ENCODE results near the gene FBXL17.
A peak's percentile ranks its signal among the peaks of the same experiment; 100 is the strongest.
"Not testable (repeated sequence)": the region's sequence is repeated elsewhere in the genome, so short reads cannot be mapped to it uniquely, and the experiment has no call there.

The FBXL17 gene

DNA sequence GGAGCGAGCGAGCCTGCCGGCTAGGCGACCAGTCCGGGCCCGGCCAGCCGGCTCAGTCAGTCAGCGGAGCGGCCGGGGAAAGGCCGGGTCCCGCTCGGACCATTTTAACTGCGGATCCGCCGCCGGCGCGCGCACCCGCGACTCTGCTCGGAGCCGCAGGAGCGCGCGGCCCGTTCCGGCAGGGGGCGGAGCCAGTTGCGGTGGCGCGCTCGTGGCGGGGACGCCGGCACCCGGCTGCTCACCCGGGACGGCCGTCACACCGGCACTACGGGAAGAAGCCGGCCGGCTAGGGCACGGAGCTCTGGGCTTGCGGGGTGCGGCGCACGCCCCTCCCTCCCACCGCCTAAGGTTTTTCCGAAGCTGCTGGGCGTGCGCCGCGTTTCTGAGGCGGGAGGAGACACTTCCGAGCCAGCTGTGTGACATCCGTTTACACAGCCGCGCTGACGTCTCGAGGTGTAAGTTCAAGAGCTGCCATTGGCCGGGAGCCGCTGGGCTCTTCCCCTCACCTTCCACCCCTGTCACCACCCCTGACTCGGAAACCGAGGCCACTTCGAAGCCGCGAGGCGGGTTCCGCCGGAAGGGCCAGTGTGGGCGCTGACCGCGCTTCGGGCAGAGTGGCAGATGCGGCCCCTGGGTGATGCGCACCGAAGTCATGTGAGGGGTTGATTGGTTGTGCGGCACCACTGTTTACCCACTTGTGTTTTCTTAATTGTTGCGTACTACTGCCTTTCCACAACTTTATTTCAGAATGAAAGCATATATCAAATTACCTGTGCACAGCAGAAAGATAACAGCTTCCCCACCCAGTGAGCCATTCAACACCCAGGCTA lies at the start of gene FBXL17:
FBXL17 (minus strand) TSS at position 145 of the 830 bp plus-strand sequence.
- peak; percentile 87 for DNase-seq

DNA sequence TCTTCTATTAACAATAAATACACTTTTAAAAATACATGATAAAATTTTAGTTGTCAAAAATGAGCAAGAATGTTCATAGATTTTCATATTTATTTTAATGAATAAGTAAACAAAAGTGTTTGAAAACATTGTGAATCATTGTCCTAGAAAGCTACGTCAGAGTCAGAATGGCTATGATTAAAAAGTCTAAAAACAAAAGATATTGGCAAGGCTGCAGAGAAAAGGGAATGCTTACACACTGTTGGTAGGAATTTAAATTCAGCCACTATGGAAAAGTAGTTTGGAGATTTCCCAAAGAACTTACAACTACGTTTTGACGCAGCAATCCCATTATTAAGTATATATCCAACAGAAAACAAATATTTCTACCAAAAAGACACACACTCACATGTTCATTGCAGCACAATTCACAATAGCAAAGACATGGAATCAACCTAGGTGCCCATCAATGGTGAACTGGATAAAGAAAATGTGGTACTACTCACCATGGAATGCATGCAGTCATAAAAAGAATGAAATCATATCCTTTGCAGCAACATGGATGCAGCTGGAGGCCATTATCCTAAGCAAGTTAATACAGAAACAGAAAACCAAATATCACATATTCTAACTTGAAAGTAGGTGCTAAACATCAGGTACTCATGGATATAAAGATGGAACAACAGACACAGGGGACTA lies 49.2 kb upstream of the FBXL17 start:
- DNase-seq = no peak

DNA sequence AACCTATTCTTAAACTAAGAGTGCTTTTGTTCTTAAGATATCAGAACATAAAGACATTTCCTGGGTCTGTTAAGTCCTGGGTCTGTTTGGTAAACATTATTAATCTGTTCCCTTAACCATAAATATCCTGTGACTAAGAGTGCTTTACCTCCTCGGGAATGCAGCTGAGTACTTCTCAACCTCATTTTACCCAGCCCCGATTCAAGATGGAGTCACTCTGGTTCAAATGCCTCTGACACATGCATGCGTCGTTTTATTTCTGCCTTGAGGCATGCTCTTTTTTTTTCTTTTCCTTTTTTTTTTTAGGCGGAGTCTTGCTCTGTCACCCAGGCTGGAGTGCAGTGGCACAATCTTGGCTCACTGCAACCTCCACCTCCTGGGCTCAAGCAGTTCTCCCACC lies 39.8 kb upstream of the FBXL17 start:
- DNase-seq = no peak

DNA sequence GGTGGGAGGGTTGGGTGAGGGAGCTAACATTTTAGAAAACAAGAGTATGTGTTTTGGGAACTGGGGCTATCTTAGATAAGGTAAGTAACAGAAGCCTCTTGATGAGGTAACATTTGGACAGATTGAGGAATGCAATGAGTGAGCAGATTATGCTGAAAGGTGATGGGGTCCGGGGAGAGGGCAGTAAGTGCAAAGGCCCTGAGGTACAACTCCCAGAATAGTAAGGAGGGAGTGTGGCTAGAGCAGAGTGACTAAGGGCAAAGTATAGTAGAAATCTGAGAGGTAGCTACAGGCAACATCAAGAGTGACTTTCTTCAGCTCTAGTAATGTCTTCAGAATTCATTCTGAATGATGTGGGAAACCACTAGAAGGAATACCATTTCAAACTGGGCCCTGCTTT lies 38.9 kb upstream of the FBXL17 start:
- no peak for DNase-seq

- no peak for DNase-seq
These were observed 38.3 kb upstream of the FBXL17 start for GRCh38 chr5:108420158-108420557.

- no peak for DNase-seq
These were observed 36.3 kb upstream of the FBXL17 start for GRCh38 chr5:108418197-108418596.

DNA sequence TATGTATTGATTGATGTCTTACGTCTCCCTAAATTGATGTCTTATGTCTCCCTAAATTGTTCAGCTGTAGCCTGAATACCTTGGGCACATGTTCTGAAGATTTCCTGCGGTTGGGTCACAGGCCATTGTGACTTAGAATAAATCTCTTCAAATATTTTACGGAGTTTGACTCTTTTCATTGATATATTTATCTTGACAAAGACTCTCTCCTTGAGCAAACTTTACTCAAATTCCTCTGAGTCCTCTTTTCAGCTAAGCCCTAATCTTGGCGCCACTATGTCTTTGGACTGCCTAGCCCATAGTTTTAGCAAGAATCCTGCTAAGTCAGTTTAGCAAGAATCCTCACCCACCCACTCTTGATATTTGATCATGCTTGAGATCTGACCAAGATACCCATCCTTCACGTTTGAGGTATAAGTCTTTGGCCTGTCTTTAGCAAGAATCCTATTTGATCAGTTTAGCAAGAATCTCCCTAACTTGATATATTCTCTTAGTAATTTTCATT lies 35.3 kb upstream of the FBXL17 start:
- DNase-seq = no peak

GRCh38 chr5:108415726-108416125 lies 33.8 kb upstream of the FBXL17 start:
- no peak for DNase-seq

DNA sequence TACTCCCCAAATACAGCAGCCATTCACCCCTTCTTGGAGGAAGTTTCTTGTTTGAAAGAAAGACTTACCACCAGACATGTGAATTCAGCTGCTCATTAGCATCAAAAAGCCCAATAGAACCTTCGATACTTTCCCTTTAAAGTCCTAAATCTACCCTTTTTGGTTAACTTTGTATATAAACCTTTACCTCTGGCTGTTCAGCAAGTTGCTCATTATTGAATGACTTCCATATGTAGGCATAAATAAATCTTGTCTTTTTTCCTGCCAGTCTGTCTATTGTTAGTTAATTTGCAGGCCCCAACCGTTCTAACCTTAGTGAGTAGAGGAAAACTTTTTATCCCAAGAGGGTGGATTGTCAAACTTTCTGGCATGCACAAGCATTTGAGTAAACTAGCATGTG lies 27.9 kb upstream of the FBXL17 start:
- no peak for DNase-seq

- not testable (repeated sequence) for DNase-seq
These were observed 23.3 kb upstream of the FBXL17 start for GRCh38 chr5:108405201-108405600.

- DNase-seq = no peak
These were observed 17.1 kb upstream of the FBXL17 start for GRCh38 chr5:108398964-108399363.

GRCh38 chr5:108396837-108397236 lies 14.9 kb upstream of the FBXL17 start:
- DNase-seq = not testable (repeated sequence)

GRCh38 chr5:108387758-108388157 lies 5.9 kb upstream of the FBXL17 start:
- no peak for DNase-seq

DNA sequence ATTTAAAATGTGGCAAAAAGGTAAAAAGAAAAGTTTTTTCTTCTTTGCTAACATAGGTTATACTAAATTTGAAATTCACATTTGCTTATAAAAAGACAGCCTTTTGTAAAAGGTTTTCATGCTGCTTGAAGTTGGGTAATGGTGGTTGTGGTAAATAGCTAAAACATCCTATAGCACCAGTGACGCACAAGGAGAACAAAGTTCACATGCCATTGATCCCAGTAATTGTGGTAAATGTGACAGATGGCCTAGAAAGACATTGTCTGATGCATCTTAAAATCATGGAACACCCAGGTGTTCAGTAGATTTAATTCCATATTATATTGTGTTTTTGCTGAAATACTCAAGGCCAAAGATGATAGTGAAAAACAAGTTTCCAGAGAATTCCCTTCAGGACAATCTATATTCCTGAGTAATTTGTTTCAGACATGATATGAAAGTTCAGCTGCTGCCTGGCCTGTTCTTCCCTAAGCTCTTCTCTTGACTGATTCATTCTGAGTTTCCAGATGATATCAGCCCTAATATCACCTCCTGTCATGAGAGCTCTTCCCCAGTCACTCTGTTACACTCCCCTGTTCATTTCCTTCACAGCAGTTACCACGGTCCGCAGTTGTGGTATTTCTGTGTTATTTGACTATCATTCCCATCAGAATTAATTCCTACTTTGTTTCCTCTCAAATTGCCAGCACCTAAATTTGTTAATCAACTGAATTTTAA lies 4.6 kb upstream of the FBXL17 start:
- no peak for DNase-seq

- no peak for DNase-seq
These were observed 2.8 kb upstream of the FBXL17 start for GRCh38 chr5:108384741-108385140.

DNA sequence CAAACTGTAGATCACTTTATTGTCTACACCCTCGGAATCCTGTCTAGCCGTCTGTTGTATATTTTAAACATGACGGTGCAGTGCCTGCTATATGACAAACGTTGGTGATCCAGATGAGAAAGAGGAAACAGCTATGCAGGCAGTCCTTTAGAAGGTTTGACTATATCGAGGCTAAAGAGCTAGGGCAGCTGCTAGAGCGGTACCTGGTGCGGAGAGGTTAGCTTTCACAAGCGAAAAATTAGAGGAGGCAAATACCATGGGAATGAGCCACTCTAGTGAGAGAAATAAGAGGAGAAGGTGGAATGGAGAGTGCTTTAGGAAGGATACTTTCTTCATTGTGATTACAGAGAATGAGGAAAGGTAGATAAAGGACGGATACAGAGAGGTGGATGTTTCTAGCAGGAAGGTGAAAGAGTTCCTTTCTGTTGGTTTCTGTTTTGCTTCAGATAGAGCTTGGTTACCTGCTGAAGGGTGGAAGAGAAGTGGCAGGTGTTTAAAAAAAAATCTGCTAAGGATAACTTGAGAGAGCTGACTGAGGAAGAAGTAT lies 959 bp upstream of the FBXL17 start:
- DNase-seq = no peak

DNA sequence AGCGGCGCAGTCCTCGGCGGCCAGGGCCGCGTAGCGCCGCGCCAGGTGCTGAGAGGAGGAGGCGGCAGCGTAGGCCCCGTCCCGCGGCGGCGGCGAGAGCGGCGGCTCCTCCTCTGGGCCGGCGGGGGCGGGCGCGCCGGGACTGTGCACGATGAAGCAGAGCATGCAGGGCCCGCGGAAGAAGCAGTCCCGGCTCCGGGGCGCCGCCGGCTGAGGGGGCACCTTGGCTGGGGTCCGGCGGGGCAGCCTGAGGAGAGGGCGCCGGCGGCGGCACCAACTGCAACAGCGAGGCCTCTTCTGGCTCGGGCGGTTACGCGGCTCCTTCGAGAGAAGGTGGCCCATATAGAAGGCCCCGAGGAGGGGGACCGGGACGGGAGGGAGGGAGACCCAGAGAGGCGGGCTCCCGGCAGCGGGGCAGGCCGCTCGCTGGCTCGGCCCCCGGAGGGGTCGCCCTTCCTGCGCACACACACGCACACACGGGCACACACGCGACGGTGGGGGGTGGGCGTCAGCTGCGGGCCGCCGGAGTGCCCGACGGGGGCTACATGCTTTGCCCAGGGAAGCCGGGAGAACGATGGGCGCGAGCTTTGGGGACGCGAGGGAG lies 446 bp downstream of the FBXL17 start:
- peak; percentile 37 for DNase-seq

DNA sequence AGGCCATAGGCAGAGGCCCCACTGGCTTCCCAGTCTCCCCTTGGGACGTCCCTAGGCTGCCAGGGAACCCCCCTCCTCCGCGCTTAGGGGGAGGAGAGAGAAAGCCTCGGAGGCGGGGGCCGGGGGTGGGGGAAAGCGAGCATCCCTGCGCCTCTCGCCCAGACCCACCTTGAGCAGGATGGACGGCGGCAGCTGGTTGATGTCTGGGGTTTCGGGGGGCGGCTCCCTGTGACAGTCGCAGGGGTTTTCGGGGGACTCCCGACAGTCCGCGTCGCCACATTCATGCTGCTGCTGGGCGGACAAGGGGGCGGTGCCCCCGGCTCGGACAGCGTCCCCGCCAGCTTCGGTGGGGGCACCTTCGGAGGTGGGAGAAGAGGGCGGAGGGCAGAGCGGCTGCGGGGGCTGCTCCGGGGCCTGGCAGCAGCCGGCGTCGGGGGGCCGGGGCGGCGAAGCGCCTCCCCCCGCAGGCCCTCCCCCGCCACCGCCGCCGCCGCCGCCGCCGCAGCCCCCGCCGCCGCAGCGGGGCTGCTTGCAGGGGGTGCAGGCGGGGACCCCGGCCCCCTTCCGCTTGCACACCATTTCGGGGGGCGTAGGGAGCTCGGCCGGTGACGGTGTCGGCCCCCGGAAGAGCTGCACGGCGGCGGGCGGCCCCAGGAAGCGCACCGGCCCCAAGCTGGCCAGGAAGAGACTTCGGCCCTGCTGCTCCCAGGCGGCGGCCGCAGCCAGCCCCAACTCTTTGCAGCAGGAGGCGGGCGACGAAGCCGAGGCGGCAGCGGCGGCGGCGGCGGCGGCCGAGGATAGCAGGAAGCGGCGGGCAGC lies 1.2 kb downstream of the FBXL17 start:
- peak; percentile 4 for DNase-seq

DNA sequence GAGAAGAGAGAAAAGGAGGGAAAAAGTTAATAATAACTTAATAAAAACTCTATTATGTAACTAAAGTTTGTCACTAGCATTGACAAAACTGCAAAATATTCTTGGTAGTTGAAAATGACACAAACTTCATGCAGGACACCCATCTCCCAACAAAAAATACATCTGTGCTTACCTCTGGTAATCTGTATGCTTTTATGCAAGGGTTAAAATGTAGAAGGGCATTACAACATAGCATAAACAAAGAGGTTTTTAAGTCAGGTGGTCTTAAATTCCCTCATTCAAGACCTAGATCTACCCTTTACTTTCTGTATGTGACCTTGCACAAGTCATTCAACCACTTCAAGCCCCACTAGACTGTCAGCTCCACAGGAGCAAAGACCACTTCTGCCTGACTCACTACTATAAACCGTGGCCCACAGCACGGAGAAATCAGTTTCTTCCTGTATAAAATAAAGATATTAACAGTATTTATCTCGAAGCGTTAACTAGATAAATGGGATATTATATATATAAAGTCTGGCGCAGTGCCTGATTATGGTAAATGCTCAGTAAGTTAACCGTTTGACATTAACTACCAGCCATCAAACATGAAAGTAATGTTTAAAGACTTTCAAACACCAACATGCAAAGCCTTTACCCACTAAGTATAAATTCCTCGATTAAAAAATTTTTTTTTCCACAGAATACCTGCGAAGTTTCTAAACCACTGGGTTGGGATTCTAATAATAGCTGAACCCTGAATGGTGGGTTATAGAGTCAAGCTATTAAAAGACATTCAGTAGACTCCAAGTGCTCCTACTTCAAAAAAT lies 2.0 kb downstream of the FBXL17 start:
- no peak for DNase-seq

DNA sequence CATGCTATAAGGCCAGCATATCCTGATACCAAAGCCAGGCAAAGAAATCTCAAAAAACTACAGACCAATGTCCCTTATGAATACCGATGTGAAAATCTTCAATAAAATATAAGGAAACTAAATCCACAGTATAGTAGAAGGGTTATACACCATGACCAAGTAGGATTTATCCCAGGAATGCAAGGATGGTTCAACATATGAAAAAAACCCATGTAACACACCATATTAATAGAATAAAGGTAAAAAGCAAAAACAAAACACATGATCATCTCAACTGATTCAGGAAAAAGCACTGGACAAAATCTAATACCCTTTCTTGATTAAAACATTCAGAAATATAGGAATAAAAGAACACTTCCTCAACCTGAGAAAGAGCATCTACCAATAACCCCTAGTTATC lies 6.1 kb downstream of the FBXL17 start:
- no peak for DNase-seq

- no peak for DNase-seq
These were observed 8.5 kb downstream of the FBXL17 start for GRCh38 chr5:108373426-108373825.

Data from NCI-H1092 treated with DMSO at 0.1 percent for 48 hours (cell line).